SU-DHL-6 (cell line): Measurements from ENCODE around the gene STPG3.

ENCODE experiments used
- H2AFZ ChIP-seq: fragments of 200-600 bp; sonication (generic); 2 replicates; pipeline ENCODE4 v1.6.1; 2014; ENCODE audit warnings: low read depth, mild to moderate bottlenecking, moderate library complexity, mixed read lengths, antibody characterized with exemption, low read length; ENCODE audit not compliant: severe bottlenecking
- H3F3A ChIP-seq: fragments of 200-600 bp; shearing (Covaris generic); 2 replicates; pipeline ENCODE4 v1.6.0; 2016; ENCODE audit warnings: antibody characterized with exemption, mild to moderate bottlenecking; ENCODE audit not compliant: insufficient read depth
- H3K27ac ChIP-seq: fragments of 200-600 bp; sonication (generic); 2 replicates; pipeline ENCODE4 v1.5.1; 2016; ENCODE audit warnings: low read depth, mild to moderate bottlenecking, low read length, moderate library complexity, mixed read lengths
- H3K27me3 ChIP-seq: fragments of 200-600 bp; sonication (generic), shearing (Covaris generic); 2 replicates; pipeline ENCODE4 v1.6.0; 2014; ENCODE audit warnings: mild to moderate bottlenecking, low read length
- H3K36me3 ChIP-seq: fragments of 200-600 bp; sonication (generic); 2 replicates; pipeline ENCODE4 v1.6.1; 2014; ENCODE audit warnings: mild to moderate bottlenecking, low read length, mixed read lengths
- H3K4me2 ChIP-seq: fragments of 300-600, 200-600 bp; shearing (Covaris generic), sonication (generic); 2 replicates; pipeline ENCODE4 v1.6.0; 2014; ENCODE audit warnings: low read length, low read depth, mild to moderate bottlenecking; ENCODE audit not compliant: poor library complexity, severe bottlenecking
- H3K4me3 ChIP-seq: fragments of 200-600 bp; sonication (generic); 2 replicates; pipeline ENCODE4 v1.5.1; 2014; ENCODE audit warnings: antibody characterized with exemption, low read length, mild to moderate bottlenecking, mixed read lengths; ENCODE audit not compliant: insufficient read depth, poor library complexity, severe bottlenecking
- H3K79me2 ChIP-seq: fragments of 200-600 bp; sonication (generic); 2 replicates; pipeline ENCODE4 v1.6.1; 2014; ENCODE audit warnings: mild to moderate bottlenecking, low read length, moderate library complexity; ENCODE audit not compliant: insufficient read depth
- H3K9ac ChIP-seq: fragments of 200-600 bp; sonication (generic); 2 replicates; pipeline ENCODE4 v1.7.0; 2014; ENCODE audit warnings: mild to moderate bottlenecking, low read length
- H3K9me2 ChIP-seq: fragments of 200-600 bp; sonication (generic); replicated peaks from 2 replicates; pipeline ENCODE4 v1.6.1; 2014; ENCODE audit warnings: low read length; ENCODE audit not compliant: insufficient read depth
- H3K9me3 ChIP-seq: fragments of 200-600 bp; sonication (generic); 2 replicates; pipeline ENCODE4 v1.6.1; 2014; ENCODE audit warnings: low read length, mixed read lengths; ENCODE audit not compliant: insufficient read depth
- H4K20me1 ChIP-seq: fragments of 200-600 bp; sonication (generic); 2 replicates; pipeline ENCODE4 v1.6.1; 2014; ENCODE audit warnings: low read depth, mild to moderate bottlenecking, antibody characterized with exemption, low read length, moderate library complexity, mixed read lengths
- EZH2phosphoT487 ChIP-seq: fragments of 200-600 bp; sonication (generic), shearing (Covaris generic); conservative IDR thresholded peaks from 2 replicates; pipeline ENCODE4 v1.6.1; 2018; ENCODE audit warnings: mild to moderate bottlenecking, antibody characterized with exemption, low read length, moderate library complexity, mixed read lengths
- TF ChIP-seq, protein P1 (sequence below): fragments of 200-600 bp; sonication (generic); IDR thresholded peaks from one replicate; pipeline ENCODE4 v1.5.1; 2017; ENCODE audit warnings: antibody characterized with exemption, mild to moderate bottlenecking, low read length, moderate library complexity; ENCODE audit not compliant: insufficient read depth, poor library complexity, severe bottlenecking

The STPG3 gene

GRCh38 chr9:137296670-137297664 lies 45.9 kb downstream of the STPG3 start:
- no peak overlapping the region for H3K9ac ChIP-seq
- no peak overlapping the region for H3K27ac ChIP-seq
- no peaks in the 10 kb centered on the region for H3K79me2 ChIP-seq
- no peaks in the 10 kb centered on the region for H3K9me2 ChIP-seq
- no peaks in the 10 kb centered on the region for H4K20me1 ChIP-seq
- TF ChIP-seq, protein P1, sequence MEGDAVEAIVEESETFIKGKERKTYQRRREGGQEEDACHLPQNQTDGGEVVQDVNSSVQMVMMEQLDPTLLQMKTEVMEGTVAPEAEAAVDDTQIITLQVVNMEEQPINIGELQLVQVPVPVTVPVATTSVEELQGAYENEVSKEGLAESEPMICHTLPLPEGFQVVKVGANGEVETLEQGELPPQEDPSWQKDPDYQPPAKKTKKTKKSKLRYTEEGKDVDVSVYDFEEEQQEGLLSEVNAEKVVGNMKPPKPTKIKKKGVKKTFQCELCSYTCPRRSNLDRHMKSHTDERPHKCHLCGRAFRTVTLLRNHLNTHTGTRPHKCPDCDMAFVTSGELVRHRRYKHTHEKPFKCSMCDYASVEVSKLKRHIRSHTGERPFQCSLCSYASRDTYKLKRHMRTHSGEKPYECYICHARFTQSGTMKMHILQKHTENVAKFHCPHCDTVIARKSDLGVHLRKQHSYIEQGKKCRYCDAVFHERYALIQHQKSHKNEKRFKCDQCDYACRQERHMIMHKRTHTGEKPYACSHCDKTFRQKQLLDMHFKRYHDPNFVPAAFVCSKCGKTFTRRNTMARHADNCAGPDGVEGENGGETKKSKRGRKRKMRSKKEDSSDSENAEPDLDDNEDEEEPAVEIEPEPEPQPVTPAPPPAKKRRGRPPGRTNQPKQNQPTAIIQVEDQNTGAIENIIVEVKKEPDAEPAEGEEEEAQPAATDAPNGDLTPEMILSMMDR = no peak
- TF ChIP-seq EZH2phosphoT487 = no peak
- H3K36me3 ChIP-seq = no peaks in the 10 kb centered on the region
- 0 out of 2 replicates have a peak, but pooled peaks cover 2% of the 10 kb centered on the region for H3F3A ChIP-seq
- H3K27me3 ChIP-seq = no peaks in the 10 kb centered on the region
- no peaks in the 10 kb centered on the region for H3K9me3 ChIP-seq
- H2AFZ ChIP-seq = no peak overlapping the region
- H3K4me3 ChIP-seq = no peak overlapping the region
- H3K4me2 ChIP-seq = no peak overlapping the region

GRCh38 chr9:137297966-137298365 lies 46.9 kb downstream of the STPG3 start:
- no peaks in the 10 kb centered on the region for H3K27me3 ChIP-seq
- H4K20me1 ChIP-seq = no peaks in the 10 kb centered on the region
- no peak overlapping the region for H3K9ac ChIP-seq

DNA sequence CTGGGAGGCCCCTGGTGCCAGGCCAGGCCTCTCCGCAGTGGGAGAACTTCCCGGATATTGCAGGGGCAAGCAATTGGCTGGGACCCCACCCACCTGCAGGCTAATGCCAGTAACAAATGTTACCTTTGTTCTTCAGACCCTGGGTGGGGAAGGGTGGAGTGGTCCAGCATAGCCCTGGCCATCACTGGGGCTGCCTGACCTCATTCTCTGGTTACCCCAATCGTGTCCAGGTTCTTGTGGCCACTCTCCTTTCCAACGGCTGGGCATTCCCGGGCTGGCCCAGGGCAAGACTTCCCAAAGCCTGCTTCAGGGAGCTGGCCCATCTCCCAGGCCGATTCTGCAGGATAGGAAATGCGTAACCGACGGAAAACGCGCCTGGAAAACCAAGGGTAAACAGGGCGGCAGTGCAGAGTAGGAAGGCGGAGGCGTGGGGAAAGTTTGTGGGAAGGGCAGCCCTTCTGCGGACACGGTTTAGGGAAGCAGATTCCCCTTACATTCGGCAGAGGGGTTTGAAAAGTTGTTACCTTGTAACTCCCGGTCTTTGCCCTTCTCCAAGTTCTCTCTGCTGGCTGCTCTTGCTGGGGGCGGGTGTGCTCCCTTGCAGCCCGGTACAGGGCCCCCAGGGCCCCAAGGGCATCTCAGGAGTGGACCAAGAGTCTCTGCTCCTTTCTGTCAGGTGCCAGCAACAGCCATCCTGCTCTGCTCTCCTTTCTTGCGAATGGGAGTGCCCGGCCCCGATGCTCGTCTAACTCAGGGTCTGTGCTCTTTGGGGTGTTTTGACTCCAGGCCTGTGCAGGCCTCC lies 47.5 kb downstream of the STPG3 start:
- H3K79me2 ChIP-seq = no peaks in the 10 kb centered on the region
- H3K27ac ChIP-seq = no peak overlapping the region
- H3K4me3 ChIP-seq = no peak overlapping the region
- H3K9me2 ChIP-seq = no peaks in the 10 kb centered on the region
- H4K20me1 ChIP-seq = no peaks in the 10 kb centered on the region
- H3K9me3 ChIP-seq = no peaks in the 10 kb centered on the region
- H3K36me3 ChIP-seq = no peaks in the 10 kb centered on the region
- no peak overlapping the region for H2AFZ ChIP-seq
- H3K4me2 ChIP-seq = no peak overlapping the region
- no peak overlapping the region for H3K9ac ChIP-seq
- H3K27me3 ChIP-seq = no peaks in the 10 kb centered on the region
- 0 out of 2 replicates have a peak, but pooled peaks cover 2% of the 10 kb centered on the region for H3F3A ChIP-seq
- TF ChIP-seq EZH2phosphoT487 = no peak
- TF ChIP-seq, protein P1 = no peak

More at GRCh38 chr9:137297966-137298365, 46.9 kb downstream of the STPG3 start:
- H3F3A ChIP-seq = 0 out of 2 replicates have a peak, but pooled peaks cover 2% of the 10 kb centered on the region
- H3K27ac ChIP-seq = no peak overlapping the region
- H3K36me3 ChIP-seq = no peaks in the 10 kb centered on the region
- no peaks in the 10 kb centered on the region for H3K79me2 ChIP-seq
- TF ChIP-seq EZH2phosphoT487 = no peak
- no peak overlapping the region for H3K4me2 ChIP-seq
- no peak overlapping the region for H2AFZ ChIP-seq
- no peaks in the 10 kb centered on the region for H3K9me3 ChIP-seq
- H3K9me2 ChIP-seq = no peaks in the 10 kb centered on the region
- no peak overlapping the region for H3K4me3 ChIP-seq
